OCI-LY7 (cell line): Measurements from ENCODE around the gene ZBTB20. TPM values are rescaled to one million over a fixed set of nuclear protein-coding genes. Genes with fewer than 3 reads are reported as not detected.

Experiments
- BruUV-seq: library from RNA; stranded (reverse); fragments of 400-500 nt; replicated peaks from 2 replicates; lab custom pipeline; 2021; lab: Mats Ljungman, UMichigan
- CTCF ChIA-PET: fragments of 300-600 bp; sonication (Branson Sonifier 250); formaldehyde crosslinking; loops from one replicate; lab custom pipeline; 2022; ENCODE audit warnings: antibody characterized with exemption; ENCODE audit not compliant: unreplicated experiment; lab: Charles Lee
- POLR2A ChIA-PET: fragments of 300-600 bp; sonication (Branson Sonifier 250); formaldehyde crosslinking; loops from one replicate; lab custom pipeline; 2022; ENCODE audit warnings: antibody characterized with exemption; lab: Charles Lee
- DNase-seq: peaks from one replicate; pipeline ENCODE4 v3.0.0-alpha.2; 2015; ENCODE audit warnings: low spot score
- H2AFZ ChIP-seq: fragments of 200-600 bp; sonication (generic), shearing (Covaris generic); 2 replicates; pipeline ENCODE4 v1.6.1; 2014; ENCODE audit warnings: mild to moderate bottlenecking, antibody characterized with exemption, low read length, moderate library complexity
- H3K27ac ChIP-seq: fragments of 200-600 bp; sonication (generic); 2 replicates; pipeline ENCODE4 v1.5.1; 2014; ENCODE audit warnings: mixed run types, low read depth, mild to moderate bottlenecking, moderate library complexity, low read length, inconsistent platforms; ENCODE audit not compliant: poor library complexity, severe bottlenecking
- H3K36me3 ChIP-seq: fragments of 200-600 bp; sonication (generic); 2 replicates; pipeline ENCODE4 v1.6.1; 2014; ENCODE audit warnings: mild to moderate bottlenecking, antibody characterized with exemption, low read length, moderate library complexity, mixed read lengths; ENCODE audit not compliant: insufficient read depth
- H3K4me1 ChIP-seq: fragments of 200-600 bp; sonication (generic); 2 replicates; pipeline ENCODE4 v1.5.1; 2014; ENCODE audit warnings: mild to moderate bottlenecking, low read length; ENCODE audit not compliant: insufficient read depth, poor library complexity, severe bottlenecking
- H3K4me2 ChIP-seq: fragments of 200-600 bp; sonication (generic); 2 replicates; pipeline ENCODE4 v1.6.1; 2014; ENCODE audit warnings: mild to moderate bottlenecking, low read length
- H3K4me3 ChIP-seq: fragments of 200-600 bp; sonication (generic); 2 replicates; pipeline ENCODE4 v1.5.1; 2014; ENCODE audit warnings: mild to moderate bottlenecking, low read depth, low read length; ENCODE audit not compliant: poor library complexity, severe bottlenecking
- H3K79me2 ChIP-seq: fragments of 200-600 bp; sonication (generic); 2 replicates; pipeline ENCODE4 v1.6.1; 2016; ENCODE audit warnings: low read depth, mild to moderate bottlenecking, low read length, moderate library complexity, mixed read lengths; ENCODE audit not compliant: insufficient read depth
- H3K9me2 ChIP-seq: fragments of 200-600 bp; sonication (generic); 2 replicates; pipeline ENCODE4 v1.6.1; 2016; ENCODE audit warnings: mild to moderate bottlenecking, low read length, mixed read lengths; ENCODE audit not compliant: insufficient read depth
- H3K9me3 ChIP-seq: fragments of 200-600 bp; sonication (generic); 2 replicates; pipeline ENCODE4 v1.6.1; 2014; ENCODE audit warnings: mild to moderate bottlenecking, mixed run types, low read length, mixed read lengths
- H4K20me1 ChIP-seq: fragments of 200-600 bp; sonication (generic); 2 replicates; pipeline ENCODE4 v1.6.1; 2014; ENCODE audit warnings: mild to moderate bottlenecking, antibody characterized with exemption, low read length, moderate library complexity, mixed read lengths; ENCODE audit not compliant: insufficient read depth
- EZH2phosphoT487 ChIP-seq: fragments of 200-600 bp; sonication (generic); IDR thresholded peaks from 2 replicates; pipeline ENCODE4 v1.6.1; 2018; ENCODE audit warnings: low read depth, borderline replicate concordance, mild to moderate bottlenecking, mixed run types, antibody characterized with exemption, low read length, moderate library complexity, mixed read lengths
- intact Hi-C: fragments of 100-400 bp; cut with micrococcal nuclease; formaldehyde crosslinking; loops from one replicate; pipeline ENCODE4 v1.10.0; 2022; ENCODE audit not compliant: unreplicated experiment
- total RNA-seq, 2 experiments: library from RNA; depleted of rRNA in 1 of 2; stranded (reverse); fragments of >200 nt in 1 of 2; shearing (Covaris generic) in 1 of 2; gene quantifications; 2 replicates each; pipeline ENCODE4 v1.2.3, GENCODE V29; 2014 to 2022
- TF ChIP-seq, protein P1 (sequence below): fragments of 200-600 bp; sonication (generic); conservative IDR thresholded peaks from 2 replicates; pipeline ENCODE4 v1.5.1; 2014; ENCODE audit warnings: mild to moderate bottlenecking, antibody characterized with exemption, low read length, moderate library complexity, mixed read lengths

The ZBTB20 gene
- total RNA-seq, 2 experiments from 2014 or later, result 5.5 to 11.8 TPM

DNA sequence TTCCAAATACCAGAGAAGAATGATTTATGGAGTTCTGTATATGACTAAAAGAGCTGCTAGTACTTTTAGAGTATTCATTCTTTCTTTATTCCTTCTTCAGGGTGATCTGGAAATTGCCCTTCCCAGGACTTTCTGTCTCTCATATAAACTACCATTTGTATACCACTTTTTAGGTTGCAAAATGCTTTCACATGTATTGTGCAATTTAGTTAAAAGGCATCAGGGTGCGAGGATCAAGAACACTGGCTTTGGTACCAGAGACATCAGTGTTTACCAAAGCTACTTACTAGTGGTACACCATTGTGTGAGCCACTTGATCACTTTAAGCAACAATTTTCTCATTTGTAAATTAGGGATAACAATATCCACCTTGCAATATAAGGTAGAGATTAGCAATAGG is 601.9 kb downstream of the ZBTB20 start:
- Histone ChIP-seq H3K4me1 (no peaks in the 10 kb centered on the region), H3K4me2 (no peak overlapping the region), H3K4me3 (no peak overlapping the region), H3K36me3 (no peaks in the 10 kb centered on the region), H3K27ac (no peak overlapping the region), H2AFZ (no peak overlapping the region), H4K20me1 (no peaks in the 10 kb centered on the region), H3K79me2 (no peaks in the 10 kb centered on the region), H3K9me2 (no peaks in the 10 kb centered on the region), H3K9me3 (no peaks in the 10 kb centered on the region)
- intact Hi-C loops, result no loop called here
- no TSS peak for BruUV-seq
- ChIA-PET CTCF (no interaction called here), POLR2A (no interaction called here)
- DNase-seq, result no peak
- TF ChIP-seq, protein P1, sequence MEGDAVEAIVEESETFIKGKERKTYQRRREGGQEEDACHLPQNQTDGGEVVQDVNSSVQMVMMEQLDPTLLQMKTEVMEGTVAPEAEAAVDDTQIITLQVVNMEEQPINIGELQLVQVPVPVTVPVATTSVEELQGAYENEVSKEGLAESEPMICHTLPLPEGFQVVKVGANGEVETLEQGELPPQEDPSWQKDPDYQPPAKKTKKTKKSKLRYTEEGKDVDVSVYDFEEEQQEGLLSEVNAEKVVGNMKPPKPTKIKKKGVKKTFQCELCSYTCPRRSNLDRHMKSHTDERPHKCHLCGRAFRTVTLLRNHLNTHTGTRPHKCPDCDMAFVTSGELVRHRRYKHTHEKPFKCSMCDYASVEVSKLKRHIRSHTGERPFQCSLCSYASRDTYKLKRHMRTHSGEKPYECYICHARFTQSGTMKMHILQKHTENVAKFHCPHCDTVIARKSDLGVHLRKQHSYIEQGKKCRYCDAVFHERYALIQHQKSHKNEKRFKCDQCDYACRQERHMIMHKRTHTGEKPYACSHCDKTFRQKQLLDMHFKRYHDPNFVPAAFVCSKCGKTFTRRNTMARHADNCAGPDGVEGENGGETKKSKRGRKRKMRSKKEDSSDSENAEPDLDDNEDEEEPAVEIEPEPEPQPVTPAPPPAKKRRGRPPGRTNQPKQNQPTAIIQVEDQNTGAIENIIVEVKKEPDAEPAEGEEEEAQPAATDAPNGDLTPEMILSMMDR, result no peak
- no peak for TF ChIP-seq EZH2phosphoT487

- Histone ChIP-seq H3K4me3 (no peak overlapping the region), H3K9me3 (no peaks in the 10 kb centered on the region), H3K4me1 (no peaks in the 10 kb centered on the region), H3K36me3 (no peaks in the 10 kb centered on the region), H3K27ac (no peak overlapping the region), H3K79me2 (no peaks in the 10 kb centered on the region), H3K4me2 (no peak overlapping the region), H3K9me2 (no peaks in the 10 kb centered on the region), H4K20me1 (no peaks in the 10 kb centered on the region), H2AFZ (no peak overlapping the region)
- no peak for DNase-seq
- intact Hi-C loops, result no loop called here
- no TSS peak for BruUV-seq
- ChIA-PET POLR2A (interaction anchor here (0.5 to 1.1 kb wide), 2 partner anchors 71 to 778 kb away, joined by 3 to 5 read pairs; no protein-coding TSS in a partner anchor), CTCF (no interaction called here)
- TF ChIP-seq, protein P1, result no peak
- no peak for TF ChIP-seq EZH2phosphoT487
These were observed 604.7 kb downstream of the ZBTB20 start for GRCh38 chr3:114542359-114542758.

- H3K79me2 ChIP-seq, result no peaks in the 10 kb centered on the region
- H3K4me2 ChIP-seq, result no peak overlapping the region
- DNase-seq, result no peak
- H3K9me3 ChIP-seq, result no peaks in the 10 kb centered on the region
- H3K27ac ChIP-seq, result no peak overlapping the region
- no peaks in the 10 kb centered on the region for H3K4me1 ChIP-seq
- H2AFZ ChIP-seq, result no peak overlapping the region
- no peak for TF ChIP-seq EZH2phosphoT487
- TF ChIP-seq, protein P1, result no peak
- POLR2A ChIA-PET, result interaction anchor here (0.6 kb wide), 2 partner anchors 29 to 1463 kb away, joined by 3 to 5 read pairs; no protein-coding TSS in a partner anchor
- CTCF ChIA-PET, result no interaction called here
- H4K20me1 ChIP-seq, result no peaks in the 10 kb centered on the region
- H3K9me2 ChIP-seq, result no peaks in the 10 kb centered on the region
- no peaks in the 10 kb centered on the region for H3K36me3 ChIP-seq
- BruUV-seq, result no TSS peak
- H3K4me3 ChIP-seq, result no peak overlapping the region
- intact Hi-C loops, result no loop called here
These were observed 607.6 kb downstream of the ZBTB20 start for GRCh38 chr3:114539525-114539924.
